EL (cell line): Measurements from ENCODE around the gene CFAP410.
A peak's percentile ranks its signal among the peaks of the same experiment; 100 is the strongest.
"Not testable (repeated sequence)": the region's sequence is repeated elsewhere in the genome, so short reads cannot be mapped to it uniquely, and the experiment has no call there.

Source experiments
- DNase-seq: peaks from one replicate; pipeline ENCODE4 v3.0.0-alpha.2; 2016

Gene CFAP410

GRCh38 chr21:44350773-44351481 lies 11.7 kb upstream of the CFAP410 start:
- DNase-seq = no peak

- DNase-seq = no peak
These were observed 10.9 kb upstream of the CFAP410 start for GRCh38 chr21:44349847-44350772.

- DNase-seq = no peak
These were observed 10.2 kb upstream of the CFAP410 start for GRCh38 chr21:44349416-44349846.

DNA sequence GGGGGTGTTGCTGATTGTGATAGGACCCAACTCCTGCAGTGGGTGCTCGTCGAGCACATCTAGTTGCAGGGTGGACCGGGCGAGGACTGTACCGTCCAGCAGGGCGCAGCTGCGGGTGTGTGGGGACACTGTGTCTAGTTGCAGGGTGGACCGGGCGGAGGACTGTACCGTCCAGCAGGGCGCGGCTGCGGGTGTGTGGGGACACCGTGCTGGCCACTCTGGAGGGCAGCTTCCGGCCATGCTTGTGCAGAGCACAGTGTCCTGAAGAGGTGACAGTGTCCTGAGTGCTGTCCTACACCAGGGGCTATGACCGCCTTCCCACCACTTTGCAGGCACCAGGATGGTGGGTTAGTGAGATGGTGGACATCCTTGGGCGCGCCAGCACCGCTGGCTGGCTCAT lies 9.7 kb upstream of the CFAP410 start:
- no peak for DNase-seq

DNA sequence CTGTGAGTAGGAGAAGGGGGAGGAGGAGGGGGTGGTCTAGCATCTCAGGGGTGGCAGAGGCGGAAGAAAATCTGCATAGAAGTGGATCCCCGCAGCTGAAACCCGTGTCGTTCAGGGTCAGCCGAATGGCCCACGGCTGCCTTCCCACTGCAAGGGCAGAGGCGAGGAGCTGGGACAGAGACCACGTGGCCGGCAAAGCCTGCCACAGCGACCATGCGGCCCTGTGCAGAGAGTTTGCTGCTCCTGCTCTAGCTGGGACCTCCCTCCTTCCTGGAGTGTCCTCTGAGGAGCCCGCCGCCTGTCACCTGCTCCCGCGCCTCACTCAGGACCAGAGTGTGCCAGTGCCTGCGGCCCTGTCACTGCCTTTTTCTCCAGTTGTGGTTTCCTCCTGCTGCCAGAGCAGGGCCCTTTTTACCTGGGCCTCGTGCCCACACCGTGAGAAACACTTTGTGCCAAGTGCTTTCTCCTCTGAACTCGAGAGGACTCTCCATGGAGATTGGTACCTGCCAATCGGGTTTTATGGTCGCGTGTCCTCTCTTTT lies 8.8 kb upstream of the CFAP410 start:
- DNase-seq = no peak

DNA sequence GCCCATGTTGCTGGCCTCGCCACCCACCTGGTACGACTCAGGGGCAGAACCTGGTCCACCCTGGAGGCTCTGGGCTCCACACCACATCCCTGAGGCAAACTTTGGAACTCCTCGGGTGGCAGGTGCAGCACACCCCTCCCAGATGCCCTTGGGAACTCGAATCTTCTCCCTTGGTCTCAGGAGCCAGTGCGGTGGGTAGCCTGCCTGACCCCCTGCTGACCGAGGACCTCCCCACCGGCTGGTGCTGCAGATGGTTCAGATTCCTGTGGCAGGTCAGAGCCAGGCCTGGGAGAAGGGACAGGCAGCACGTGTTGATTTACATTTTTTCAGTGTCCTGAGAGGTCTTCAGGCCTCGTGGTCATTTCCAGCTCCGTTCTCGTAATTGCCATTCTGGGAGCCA lies 6.3 kb upstream of the CFAP410 start:
- DNase-seq = no peak

- no peak for DNase-seq
These were observed 5.5 kb upstream of the CFAP410 start for GRCh38 chr21:44344541-44345183.

DNA sequence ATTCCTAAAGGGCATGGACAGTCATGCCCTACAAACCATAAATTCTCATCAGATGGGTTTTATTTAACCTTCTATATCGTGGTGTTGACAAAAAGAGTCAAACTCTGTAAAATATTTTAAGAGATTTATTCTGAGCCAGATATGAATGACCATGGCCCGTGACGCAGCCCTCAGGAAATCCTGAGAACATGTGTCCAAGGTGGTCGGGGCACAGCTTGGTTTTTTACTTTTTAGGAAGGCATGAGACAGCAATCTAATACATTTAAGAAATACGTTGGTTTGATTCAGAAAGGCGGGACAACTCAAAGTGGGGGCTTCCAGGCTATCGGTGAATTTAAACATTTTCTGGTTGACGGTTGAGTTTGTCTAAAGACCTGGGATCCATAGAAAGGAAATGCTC lies 3.8 kb upstream of the CFAP410 start:
- DNase-seq = not testable (repeated sequence)

DNA sequence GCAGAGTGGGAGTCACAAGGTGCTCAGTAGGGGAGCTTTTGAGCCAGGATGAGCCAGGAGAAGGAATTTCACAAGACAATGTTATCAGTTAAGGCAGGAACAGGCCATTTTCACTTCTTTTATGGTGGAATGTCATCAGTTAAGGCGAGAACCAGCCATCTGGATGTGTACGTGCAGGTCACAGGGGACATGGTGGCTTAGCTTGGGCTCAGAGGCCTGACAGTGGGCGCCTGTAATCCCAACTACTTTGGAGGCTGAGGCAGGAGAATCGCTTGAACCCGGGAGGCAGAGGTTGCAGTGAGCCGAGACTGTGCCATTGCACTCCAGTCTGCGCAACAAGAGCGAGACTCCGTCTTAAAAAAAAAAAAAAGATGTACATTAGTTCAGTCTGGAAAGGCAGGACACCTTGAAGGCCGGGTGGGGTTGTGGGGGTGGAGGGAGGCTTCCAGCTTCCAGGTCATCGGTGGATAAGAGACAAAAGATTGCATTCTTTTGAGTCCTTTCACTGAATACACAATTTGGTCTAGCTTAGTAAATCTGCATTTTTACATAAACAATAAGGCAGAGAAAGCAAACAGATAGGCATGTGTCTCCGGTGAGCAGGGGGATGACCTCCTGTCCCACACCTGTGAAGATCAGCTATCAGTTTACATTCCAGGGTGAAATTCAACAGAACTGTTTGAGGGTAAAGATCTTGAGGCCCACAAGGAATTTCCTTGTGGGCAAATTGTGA lies 2.7 kb upstream of the CFAP410 start:
- DNase-seq = not testable (repeated sequence)

DNA sequence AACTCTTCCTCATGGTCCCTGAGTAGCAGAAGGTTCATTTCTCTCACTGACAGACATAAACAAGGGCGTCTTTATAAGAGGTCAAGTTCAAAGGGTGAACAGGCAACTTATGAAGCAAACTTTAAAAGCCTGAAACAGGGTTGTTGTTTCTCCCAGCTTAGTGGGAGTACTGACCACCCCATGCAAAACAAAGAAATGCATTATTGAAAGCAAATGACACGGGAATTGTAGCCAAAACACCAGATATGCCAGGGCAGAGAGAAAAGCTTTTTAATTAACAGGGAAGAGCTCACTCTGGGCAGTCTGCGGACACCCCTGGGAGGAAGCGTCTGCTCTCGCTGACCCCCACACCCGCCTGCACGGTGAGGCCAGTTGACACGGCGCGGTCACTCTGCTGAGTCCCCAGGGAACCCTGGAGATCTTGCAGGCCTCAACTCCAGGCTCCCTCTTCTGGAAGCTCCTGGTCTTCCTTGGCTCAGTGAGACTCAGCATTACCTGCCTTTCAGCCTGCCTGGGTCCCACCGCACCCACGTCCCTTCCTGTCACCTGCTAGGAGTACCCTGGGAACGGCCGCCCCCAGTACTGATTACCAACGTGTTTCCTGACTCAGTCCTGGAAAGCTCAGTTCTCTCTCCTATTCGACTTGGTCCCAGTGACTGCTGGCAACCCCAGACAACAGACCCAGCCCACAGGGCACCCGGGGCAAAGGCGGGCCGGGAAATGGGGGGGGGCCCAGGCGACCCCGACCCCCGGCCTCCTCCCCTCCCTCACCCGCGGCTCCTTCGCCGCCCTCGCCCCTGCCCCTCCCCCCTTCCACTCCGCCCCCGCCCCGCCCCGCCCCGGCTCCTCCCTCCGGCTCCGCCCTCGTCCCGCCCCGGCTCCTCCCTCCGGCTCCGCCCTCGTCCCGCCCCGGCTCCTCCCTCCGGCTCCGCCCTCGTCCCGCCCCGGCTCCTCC lies 972 bp downstream of the CFAP410 start:
- DNase-seq = peak; percentile 46

DNA sequence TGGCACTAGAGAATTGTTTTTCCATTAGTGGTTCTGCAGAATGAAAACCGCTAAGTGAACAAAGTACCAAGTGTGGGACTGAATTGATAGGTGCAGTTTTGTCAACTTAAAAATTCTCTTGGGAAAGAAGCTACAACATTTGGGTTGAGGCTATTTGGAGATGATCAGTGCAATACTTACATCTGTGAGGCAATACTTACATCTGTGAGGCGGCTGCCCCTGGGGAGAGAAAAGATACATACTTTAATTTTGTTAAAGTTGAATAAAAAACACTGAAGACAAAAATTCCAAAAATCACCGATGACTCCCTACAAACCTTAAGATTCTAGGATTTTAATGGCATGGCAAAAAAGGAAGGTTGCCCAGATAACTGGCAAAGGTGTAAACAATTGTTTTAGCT lies 1.7 kb downstream of the CFAP410 start:
- DNase-seq = no peak

- no peak for DNase-seq
These were observed 3.7 kb downstream of the CFAP410 start for GRCh38 chr21:44335266-44336059.

GRCh38 chr21:44334329-44335030 lies 4.7 kb downstream of the CFAP410 start:
- no peak for DNase-seq

DNA sequence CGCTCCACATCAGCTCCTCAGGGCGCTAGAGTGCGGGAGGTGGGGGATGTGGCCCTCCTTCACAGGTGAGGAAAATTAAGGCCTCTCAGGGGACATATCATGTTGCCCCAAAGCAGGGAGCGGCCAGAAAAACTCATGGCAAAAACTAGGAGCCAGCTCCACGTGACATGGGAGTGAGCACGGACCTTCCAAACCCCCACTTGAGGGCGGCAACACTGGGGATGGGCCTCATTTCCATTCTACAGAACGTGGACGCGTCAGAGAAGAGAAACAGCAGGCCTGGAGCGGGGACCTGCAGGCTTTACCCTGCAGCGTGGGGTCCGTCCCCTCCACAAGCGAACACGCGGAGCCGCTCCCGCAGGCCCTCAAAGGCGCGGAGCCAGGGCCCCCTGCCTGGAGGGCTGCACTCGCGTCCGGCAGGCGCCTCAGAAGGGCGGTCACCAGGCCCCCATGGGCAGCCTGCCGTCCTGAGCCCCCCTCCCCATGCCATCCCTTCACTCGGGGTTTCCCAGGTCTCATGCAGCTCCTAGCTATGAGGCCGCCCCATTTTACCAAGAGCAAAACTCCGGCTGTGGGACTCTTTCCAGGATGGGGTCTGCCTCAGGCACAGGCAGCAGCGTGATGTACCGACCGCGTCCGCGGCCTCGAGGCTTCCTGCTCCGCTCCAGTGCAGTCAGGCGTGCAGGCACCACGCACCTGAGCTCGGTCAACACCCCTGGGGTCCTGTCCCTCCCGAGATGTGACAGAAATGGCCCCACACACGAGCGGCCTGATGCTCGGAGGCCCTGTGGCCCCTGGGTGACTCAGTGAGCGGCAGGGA lies 5.5 kb downstream of the CFAP410 start:
- no peak for DNase-seq

GRCh38 chr21:44332965-44333364 lies 6.2 kb downstream of the CFAP410 start:
- DNase-seq = no peak

DNA sequence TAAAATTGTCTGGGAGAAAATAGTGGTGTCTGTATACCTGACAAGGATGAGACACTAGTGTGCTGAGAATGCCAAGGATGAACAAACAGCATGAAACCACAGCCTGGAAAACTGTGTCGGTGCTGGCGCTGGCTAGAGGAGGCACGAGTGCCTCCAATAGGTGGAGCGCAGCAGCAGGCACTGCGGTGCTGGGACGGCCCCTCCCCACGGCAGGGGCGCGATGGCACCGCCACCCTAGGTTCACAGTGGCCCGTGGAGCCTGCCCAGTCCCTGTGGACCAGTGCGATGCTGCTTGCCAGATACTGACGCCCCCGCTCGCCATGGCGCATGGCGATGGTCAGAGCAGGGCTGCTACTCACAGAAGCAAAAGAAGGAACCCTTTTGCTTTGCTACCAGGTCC lies 6.8 kb downstream of the CFAP410 start:
- DNase-seq = no peak

DNA sequence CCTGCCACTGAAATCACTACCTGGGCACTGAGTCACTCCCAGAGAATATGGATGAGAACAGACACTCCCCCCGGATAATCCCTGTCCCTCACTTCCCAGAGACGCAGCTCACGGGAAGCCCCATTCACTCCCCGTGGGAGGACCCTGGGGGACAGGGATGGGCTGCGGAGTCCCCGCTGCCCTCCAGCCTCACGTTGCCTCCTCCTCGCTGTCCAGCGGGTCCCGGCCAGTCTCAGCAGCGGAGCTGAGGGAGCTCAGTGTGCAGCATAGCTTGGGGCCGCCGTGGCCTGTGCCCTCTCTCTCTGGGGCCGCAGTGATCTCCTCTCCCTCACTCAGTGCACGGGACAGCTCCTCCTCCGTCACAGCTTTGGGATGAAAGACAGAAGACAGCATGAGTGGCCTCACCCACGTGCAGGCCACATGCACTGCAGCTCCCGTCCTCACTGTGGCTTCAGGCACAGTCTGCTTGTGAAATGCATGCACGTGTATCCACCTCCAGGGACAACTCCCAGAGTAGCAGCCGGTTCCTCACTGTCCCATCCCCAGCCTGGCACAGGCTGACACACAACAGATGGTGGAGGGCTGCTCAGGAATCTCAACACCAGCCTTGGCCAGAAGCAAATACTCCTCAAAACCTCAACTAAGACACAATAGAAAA lies 7.4 kb downstream of the CFAP410 start:
- DNase-seq = peak; percentile 23

- no peak for DNase-seq
These were observed 8.0 kb downstream of the CFAP410 start for GRCh38 chr21:44331209-44331608.
